HL-60 (cell line): ENCODE data around the gene CAP1.
A peak's percentile ranks its signal among the peaks of the same experiment; 100 is the strongest.

Experiments
- DNase-seq, 2 experiments: peaks; one replicate each; pipeline ENCODE4 v3.0.0-alpha.2; 2010 to 2020; ENCODE audit warnings: low read depth in 1 of 2, low spot score in 1 of 2
- H3K27ac ChIP-seq: fragments of 250-450 bp; sonication (Bioruptor Pico); replicated peaks from 2 replicates; pipeline ENCODE4 v1.5.1; 2020; ENCODE audit warnings: mild to moderate bottlenecking, moderate library complexity
- H3K27me3 ChIP-seq: fragments of 250-450 bp; sonication (Bioruptor Pico); 2 replicates; pipeline ENCODE4 v1.5.1; 2021; ENCODE audit warnings: mild to moderate bottlenecking, moderate library complexity; ENCODE audit not compliant: insufficient read depth, poor library complexity, severe bottlenecking
- H3K4me3 ChIP-seq: replicated peaks from 2 replicates; pipeline ENCODE4 v1.5.1; 2011; ENCODE audit warnings: mild to moderate bottlenecking, control low read depth, low read length; ENCODE audit not compliant: insufficient read depth
- GABPA ChIP-seq: IDR thresholded peaks from 2 replicates; pipeline ENCODE4 v1.6.1; 2012; ENCODE audit warnings: low read depth
- POLR2AphosphoS5 ChIP-seq: IDR thresholded peaks from 2 replicates; pipeline ENCODE4 v1.6.1; 2012; ENCODE audit warnings: low read depth
- SPI1 ChIP-seq: IDR thresholded peaks from 2 replicates; pipeline ENCODE4 v1.6.1; 2012; ENCODE audit warnings: low read depth, mild to moderate bottlenecking, borderline replicate concordance
- TF ChIP-seq, protein P1 (sequence below): IDR thresholded peaks from one replicate; pipeline ENCODE4 v1.5.1; 2011; ENCODE audit warnings: low read length, control low read depth, inconsistent platforms; ENCODE audit not compliant: insufficient read depth
- TF ChIP-seq, protein P2 (sequence below): IDR thresholded peaks from 2 replicates; pipeline ENCODE4 v1.6.1; 2012; ENCODE audit warnings: low read depth; ENCODE audit not compliant: insufficient replicate concordance

CAP1 gene

DNA sequence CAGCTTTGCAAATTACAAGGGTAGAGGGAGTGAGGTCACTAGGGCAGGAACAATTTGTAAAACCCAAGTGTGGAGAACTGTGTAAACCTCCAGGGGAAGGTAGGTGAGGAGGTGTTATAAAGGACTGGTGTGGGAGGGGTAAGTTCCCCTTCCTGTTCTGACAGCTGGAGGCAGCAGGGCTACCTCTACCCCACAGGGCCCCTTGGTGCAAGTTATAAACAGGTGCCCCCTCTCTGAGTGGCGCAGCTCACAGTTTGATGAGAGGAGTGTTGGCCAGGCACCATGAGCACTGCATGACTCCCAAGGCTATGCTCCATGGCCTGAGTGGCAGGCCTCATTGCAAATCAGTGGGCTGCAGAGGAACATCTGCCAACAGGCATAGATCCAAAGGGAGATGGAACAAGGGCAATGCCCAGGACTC lies 44.5 kb upstream of the CAP1 start:
- Histone ChIP-seq H3K27ac (no peak overlapping the region), H3K27me3 (no peaks in the 10 kb centered on the region), H3K4me3 (no peak overlapping the region)
- TF ChIP-seq SPI1 (peak; percentile 16; the same call in 1 of the 2 replicates), GABPA (no peak)
- peak in 1 of 2 experiments; percentile 26 for DNase-seq

DNA sequence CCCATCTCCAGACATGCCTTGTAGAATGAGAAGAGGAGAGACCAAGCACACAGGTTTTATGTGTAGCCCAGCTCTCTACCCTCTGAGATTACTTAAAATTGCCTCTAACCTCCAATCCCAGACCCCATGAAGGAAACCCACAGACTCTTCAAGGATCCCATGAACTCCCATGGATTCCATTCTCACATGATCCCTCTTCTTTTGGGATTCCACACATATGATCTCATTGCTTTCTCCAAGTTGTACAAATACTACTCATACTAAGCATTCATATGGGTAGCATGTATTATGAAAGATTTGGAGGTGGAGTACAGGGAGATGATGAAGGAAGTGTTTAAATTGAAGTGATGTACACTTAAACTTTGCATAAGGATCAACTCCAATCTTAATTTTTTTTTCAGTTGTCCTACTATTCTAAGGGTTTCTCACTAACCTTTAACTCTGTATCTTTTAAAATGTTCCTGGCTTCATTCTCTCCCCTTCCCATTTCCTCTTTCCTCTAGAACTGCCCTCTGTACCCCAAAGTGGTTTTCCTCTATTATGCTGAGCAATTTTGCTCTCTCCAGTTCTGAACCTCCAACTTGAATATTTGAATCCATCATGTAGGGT lies 44.0 kb upstream of the CAP1 start:
- DNase-seq, result no peak
- TF ChIP-seq, protein P1, sequence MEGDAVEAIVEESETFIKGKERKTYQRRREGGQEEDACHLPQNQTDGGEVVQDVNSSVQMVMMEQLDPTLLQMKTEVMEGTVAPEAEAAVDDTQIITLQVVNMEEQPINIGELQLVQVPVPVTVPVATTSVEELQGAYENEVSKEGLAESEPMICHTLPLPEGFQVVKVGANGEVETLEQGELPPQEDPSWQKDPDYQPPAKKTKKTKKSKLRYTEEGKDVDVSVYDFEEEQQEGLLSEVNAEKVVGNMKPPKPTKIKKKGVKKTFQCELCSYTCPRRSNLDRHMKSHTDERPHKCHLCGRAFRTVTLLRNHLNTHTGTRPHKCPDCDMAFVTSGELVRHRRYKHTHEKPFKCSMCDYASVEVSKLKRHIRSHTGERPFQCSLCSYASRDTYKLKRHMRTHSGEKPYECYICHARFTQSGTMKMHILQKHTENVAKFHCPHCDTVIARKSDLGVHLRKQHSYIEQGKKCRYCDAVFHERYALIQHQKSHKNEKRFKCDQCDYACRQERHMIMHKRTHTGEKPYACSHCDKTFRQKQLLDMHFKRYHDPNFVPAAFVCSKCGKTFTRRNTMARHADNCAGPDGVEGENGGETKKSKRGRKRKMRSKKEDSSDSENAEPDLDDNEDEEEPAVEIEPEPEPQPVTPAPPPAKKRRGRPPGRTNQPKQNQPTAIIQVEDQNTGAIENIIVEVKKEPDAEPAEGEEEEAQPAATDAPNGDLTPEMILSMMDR, result no peak
- TF ChIP-seq POLR2AphosphoS5, result no peak
- no peak for TF ChIP-seq GABPA
- TF ChIP-seq, protein P2, sequence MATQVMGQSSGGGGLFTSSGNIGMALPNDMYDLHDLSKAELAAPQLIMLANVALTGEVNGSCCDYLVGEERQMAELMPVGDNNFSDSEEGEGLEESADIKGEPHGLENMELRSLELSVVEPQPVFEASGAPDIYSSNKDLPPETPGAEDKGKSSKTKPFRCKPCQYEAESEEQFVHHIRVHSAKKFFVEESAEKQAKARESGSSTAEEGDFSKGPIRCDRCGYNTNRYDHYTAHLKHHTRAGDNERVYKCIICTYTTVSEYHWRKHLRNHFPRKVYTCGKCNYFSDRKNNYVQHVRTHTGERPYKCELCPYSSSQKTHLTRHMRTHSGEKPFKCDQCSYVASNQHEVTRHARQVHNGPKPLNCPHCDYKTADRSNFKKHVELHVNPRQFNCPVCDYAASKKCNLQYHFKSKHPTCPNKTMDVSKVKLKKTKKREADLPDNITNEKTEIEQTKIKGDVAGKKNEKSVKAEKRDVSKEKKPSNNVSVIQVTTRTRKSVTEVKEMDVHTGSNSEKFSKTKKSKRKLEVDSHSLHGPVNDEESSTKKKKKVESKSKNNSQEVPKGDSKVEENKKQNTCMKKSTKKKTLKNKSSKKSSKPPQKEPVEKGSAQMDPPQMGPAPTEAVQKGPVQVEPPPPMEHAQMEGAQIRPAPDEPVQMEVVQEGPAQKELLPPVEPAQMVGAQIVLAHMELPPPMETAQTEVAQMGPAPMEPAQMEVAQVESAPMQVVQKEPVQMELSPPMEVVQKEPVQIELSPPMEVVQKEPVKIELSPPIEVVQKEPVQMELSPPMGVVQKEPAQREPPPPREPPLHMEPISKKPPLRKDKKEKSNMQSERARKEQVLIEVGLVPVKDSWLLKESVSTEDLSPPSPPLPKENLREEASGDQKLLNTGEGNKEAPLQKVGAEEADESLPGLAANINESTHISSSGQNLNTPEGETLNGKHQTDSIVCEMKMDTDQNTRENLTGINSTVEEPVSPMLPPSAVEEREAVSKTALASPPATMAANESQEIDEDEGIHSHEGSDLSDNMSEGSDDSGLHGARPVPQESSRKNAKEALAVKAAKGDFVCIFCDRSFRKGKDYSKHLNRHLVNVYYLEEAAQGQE, result no peak
- no peaks in the 10 kb centered on the region for H3K27me3 ChIP-seq
- no peak overlapping the region for H3K27ac ChIP-seq
- no peak overlapping the region for H3K4me3 ChIP-seq

DNA sequence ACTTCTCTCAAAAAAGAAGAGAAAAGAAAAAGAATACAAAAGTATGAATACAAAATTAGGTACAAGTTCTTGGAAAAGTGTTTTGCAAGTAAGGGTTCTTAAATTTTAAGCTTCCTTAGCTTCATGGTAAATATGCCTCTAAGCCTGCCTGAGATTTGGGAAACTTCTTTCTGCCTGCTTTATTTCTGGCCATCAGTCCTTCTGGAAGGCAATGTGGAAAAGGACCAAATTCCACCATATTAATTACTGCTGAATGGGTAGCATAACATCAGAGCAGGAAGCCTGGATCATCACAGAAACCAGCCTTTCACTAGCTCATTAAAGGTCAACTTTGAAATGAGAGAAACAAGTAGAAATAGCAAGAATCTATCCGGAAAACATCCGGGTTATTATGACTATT lies 39.1 kb upstream of the CAP1 start:
- DNase-seq, result no peak
- Histone ChIP-seq H3K27me3 (no peaks in the 10 kb centered on the region), H3K27ac (no peak overlapping the region), H3K4me3 (no peak overlapping the region)
- TF ChIP-seq, protein P2, result no peak
- TF ChIP-seq GABPA (no peak), SPI1 (no peak), POLR2AphosphoS5 (no peak)
- TF ChIP-seq, protein P1, result no peak

DNA sequence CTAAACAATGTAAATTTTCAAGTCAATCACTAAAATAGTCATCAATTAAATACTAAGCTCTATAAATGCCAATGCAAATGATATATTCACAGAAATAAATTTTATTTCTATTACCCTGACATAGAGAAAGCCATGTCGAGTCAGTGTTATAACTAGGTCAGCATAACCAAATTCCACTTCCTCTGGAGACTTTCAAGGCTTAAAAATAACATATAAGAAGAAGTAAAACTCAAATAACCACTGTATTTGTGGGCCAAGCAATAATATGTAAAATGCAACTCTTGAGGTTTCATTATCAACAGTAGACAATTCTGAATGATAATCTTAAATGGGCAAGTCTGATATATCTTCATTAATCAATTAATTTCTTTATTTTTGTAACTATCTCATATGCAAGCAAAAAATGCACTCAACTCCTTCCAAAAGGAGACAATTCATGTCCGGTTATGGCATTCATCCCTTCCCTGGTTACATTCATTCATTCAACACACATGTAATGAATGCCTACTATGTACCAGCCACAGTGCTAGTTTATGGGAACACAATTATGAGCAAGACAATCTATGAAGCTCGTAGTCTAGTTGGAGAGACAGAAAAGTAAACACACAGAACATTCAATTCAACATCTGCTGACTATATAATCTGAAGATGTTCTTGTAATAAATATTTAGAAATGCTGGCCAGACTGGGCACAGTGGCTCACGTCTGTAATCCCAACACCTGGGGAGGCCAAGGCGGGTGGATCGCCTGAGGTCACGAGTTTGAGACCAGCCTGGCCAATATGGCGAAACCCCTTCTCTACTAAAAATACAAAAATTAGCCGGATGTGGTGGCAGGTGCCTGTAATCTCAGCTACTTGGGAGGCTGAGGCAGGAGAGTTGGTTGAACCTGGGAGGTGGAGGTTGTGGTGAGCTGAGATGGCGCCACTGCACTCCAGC lies 37.1 kb upstream of the CAP1 start:
- no peak overlapping the region for H3K4me3 ChIP-seq

More for the DNA sequence above, 37.1 kb upstream of the CAP1 start:
- no peak overlapping the region for H3K27ac ChIP-seq
- DNase-seq, result no peak
- TF ChIP-seq SPI1 (no peak), POLR2AphosphoS5 (no peak), GABPA (no peak)
- TF ChIP-seq, protein P1, result no peak
- TF ChIP-seq, protein P2, result no peak
- no peaks in the 10 kb centered on the region for H3K27me3 ChIP-seq
